IPS DF 4.7 (cell line): Measurements from ENCODE around the gene SERPINH1.
"Not testable (repeated sequence)": the region's sequence is repeated elsewhere in the genome, so short reads cannot be mapped to it uniquely, and the experiment has no call there.

ENCODE experiments used
- DNase-seq: peaks from one replicate; pipeline ENCODE4 v3.0.0-alpha.2; 2013; ENCODE audit warnings: low spot score; ENCODE audit errors: extremely low read depth

The SERPINH1 gene

DNA sequence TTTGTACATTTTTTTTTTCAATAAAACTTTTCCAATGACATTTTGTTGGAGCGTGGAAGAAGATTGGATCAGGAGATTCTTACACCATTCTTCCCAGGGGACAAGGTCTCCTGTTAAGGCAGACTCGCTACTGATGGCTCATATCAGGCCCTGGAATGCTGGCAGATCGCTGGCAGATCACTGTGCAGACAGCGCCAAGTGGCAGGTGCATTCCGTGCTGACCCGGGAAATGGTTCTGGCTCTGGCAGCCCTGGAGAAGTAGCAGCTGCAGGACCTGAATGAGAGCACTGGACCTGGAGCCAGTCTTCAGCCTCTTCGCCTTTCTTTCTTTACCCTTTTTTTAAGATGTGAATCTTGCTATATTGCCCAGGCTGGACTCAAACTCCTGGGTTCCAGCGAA lies 10.7 kb downstream of the SERPINH1 start:
- no peak for DNase-seq

DNA sequence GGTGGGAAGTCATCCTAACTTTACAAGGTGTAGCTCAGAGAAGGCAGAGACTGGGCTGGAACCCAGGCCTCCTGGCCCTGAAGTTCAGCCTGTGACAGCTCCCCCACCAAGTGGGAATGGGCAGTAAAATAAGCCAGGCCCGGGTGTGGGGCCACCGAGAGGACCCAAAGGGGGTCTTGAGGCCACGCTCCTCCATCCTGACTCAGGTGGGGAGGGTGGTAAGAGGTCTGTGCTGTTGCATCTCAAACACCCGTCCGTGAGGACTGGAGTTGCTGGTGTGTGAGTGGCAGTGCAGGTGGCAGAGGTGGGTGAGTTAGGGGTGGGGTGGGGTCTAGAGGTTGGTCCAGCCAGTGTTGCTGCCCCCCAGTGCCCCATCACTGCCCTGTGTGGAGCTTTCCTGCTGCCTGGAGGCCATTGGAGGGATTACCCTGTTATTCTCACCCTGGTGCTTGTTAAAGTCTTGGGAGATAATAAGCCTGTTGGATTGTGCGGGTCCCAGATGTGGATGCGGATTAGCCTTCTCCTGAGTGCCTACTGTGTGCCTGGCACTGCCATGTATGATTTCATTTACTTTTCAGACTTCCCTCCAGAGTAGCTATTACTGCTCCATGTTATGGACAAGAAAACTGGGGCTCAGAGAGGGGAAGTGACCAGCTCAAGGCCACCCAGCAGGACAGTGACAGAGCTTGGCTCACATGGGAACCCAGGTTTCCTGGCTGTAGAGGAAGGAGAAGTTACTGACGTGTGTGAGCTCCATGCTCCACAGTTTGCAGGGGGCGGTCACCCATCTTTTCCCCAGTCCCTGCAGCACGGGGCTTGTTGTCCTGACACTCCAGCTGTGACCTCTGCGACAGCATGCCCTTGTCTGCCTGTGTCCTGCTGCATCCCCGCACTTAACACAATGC lies 12.9 kb downstream of the SERPINH1 start:
- DNase-seq, result no peak

DNA sequence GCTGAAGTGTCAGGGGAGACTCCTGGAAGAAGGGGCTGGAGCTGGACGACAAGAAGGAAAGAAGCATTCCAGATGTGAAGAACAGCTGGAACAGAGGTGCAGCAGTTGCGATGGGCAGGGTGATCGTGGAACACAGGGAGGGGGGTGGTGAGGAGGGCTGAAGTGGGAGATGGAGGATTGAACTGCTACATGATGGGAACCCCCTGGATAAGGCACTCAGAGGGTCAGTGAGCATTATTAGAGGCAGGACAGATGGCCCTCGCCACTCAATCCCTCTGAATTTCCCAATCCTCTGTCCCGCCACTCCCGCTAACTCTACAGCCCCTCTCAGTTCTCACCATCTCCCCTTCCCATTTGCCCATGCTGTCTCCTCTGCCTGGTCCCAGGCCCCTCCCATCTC lies 14.0 kb downstream of the SERPINH1 start:
- DNase-seq, result no peak

DNA sequence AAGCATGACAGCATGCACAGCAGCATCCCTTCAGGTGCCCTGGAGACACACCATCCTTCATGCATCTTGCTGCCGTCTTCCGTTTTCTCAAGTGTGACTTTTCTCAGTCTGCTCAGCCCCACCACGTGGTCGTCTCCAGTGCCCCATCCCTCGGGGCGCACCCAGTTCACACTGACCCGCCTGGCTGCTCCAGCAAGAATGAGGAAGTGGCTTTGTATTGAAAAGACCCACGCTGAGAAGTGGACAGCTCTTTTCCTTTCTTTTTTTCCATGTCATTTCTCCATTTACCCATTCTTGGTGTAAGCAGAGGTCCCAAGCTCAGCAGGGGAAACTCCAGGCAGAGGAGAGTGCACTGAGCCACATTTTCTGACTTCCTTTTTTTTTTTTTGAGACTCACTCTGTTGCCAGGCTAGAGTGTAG lies 14.5 kb downstream of the SERPINH1 start:
- no peak for DNase-seq

DNA sequence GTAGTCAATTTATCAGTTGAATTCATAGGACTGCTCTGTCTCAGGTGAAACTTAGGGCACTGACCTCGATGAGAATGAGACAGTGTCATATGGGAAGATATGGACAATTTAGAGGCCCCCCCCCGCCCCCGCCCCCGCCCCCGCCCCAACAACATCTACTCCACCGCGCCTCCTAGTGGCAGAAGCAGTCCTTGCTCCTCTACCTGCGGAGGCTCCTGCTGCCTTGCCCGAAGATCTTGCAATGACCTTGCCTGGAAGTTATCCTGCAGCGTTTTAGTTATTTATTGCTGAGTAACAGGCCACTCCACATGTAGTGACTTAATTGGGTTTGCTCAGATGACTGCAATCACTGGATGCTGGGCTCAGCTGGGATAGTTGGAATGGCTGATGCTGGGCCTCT lies 15.2 kb downstream of the SERPINH1 start:
- no peak for DNase-seq

DNA sequence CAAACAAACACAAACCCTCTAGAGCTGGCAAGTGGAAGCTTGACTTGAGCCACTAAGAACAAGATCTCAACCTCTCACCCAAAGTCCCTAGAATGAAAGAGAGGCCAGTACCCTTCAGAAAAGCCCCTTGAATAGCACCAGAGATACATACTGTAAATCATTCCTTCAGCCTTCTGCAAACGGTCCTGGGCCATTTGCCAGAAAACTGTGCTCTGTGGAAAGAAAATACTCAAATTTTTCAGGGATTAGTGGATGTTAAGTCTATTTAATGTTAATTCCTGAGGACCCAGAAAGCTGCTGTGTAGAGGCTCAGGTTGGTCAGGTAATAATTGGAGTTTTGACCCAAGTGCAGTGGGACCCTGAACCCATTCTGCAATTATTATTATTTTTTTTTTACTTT lies 16.9 kb downstream of the SERPINH1 start:
- no peak for DNase-seq

DNA sequence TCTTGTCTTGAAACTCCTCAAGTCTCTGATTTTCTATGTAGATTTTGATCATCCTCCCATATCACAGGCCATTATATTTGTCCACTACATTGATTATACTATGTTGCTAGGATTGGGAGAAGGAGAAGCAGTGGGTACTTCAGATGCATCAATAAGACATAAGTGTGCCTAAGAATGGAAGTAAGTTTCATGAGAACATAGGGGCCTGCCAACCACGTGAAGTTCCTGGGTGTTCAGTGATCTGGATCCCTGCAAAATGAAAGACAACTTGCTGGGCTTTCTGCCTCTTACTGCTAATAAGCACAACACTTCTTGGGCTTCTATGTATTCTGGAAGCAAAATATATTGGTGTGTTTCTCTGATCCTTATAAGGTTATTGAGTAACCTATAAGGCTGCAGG lies 17.8 kb downstream of the SERPINH1 start:
- DNase-seq, result no peak

DNA sequence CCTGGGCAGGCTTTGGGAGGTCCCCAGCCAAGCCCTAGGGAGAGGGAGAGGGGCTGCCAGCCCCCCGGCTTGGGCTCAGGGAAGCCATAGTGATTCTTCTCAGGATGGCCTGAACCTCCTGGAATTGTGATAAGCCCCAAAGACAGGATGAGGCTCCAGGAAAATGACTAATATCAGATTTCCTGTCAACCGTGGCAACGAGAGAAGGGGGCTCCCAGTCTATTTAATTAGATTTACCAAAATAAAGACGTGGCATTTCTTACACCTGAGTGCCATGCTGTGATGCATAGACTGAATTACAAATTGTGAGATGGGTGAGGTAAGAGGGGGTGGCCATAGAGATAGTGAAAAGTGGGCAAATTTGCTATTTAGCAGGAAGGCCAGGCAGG lies 20.4 kb downstream of the SERPINH1 start:
- no peak for DNase-seq

DNA sequence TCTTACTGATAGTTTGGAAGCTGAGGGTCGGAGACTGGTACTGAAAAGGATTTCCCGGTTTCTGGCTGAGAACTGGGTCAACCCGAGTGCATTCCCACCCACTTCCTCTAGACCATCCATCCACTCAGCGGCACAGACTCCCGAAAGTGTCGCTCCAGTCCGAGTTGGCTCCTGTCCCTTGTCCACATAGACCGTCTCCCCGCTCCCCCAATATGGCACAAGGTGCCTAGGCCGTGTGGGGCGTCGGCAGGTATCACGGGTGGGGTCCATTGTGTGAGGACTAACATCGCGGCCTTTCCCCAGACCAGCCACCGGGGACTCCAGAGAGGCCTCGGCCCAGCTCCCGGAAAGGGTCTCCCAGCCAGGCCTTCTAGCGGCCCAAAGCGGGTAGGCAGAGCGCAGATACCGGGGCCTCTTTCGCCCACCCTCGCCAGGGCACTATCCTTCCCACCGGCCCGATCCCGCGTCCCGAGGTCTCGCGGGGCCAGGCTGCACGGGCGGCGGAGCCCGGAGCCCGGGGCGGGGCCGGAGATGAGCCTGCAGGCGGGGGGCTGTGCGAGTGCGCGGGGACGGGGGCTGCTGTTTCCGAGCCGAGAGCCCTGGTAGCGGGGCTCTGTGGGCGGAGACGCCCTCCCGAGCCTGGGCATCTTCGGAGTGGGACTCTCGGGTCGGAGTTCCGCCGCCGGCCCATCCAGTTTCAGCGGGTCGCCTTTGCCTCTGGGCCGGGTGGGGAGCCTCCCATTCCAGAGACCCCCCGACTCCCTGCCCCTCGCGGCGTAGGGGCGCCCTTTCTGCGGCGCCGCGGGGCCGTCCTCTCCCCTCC lies 21.1 kb downstream of the SERPINH1 start:
- DNase-seq, result no peak

DNA sequence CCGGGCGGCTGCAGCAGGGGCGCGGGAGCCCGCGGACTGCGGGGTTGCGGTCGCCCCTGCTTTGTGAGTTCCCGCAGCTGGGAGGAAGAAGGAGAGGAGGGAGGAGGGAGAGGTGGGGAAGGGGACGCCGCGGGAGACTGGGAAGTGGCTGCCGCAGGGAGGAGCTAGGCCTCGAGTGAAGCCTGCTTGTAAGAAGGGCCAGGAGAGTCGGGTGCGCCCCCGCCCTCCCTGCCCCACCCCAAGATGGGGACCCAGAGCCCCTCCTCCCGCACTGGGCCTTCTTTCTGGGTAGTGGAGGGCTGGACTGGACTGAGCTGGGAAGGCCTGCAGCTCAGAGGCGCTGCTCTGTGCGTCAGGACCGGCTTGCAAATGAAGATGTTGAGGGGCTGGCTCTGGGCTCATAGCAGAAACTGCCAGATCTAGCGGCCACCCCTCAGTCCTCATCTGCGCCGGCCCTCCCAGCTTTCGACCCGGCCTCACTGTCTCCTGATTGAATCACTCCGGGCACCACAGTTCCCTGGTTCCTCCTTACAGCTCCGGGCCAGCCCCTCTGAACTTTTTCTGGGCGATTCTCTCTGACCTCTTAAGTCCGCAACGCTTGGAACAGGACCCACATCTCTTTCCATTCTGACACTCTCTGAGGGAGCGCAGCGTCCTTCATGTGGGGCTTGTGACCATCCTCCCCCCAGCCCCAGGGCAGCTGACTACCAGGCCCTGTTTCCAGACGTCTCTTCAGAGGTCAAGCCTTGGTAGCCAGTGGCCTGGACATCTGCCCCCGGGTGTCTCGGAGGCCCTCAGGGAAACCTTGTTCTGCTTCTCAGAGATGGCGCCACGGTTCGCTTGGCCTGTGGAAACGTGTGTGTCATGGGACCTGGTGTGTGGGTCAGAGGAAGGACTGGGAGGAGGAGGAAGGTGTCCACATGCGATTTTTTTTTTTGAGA lies 21.9 kb downstream of the SERPINH1 start:
- no peak for DNase-seq

DNA sequence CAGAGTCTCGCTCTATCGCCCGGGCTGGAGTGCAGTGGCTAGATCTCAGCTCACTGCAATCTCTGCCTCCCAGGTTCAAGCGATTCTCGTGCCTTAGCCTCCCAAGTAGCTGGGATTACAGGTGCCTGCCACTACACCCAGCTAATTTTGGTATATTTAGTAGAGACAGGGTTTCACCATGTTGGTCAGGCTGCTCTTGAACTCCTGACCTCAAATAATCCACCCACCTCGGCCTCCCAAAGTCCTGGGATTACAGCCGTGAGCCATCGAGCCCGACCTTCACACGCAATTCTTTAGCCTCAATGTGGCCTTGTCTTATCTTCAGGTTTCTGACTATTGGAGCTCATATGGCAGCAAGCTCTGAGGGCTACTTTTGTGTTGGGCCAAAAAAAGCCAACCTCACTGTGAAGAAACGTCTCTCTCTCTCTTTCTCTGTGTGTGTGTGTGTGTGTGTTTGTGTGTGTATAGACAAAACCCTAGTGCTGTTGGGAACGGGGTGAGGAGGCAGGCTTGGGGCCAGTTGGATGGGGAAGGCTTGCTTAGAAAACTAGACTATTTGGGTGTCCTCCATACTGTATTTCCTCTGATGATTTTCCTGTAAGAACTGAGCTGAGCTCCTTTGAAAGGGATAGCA lies 22.7 kb downstream of the SERPINH1 start:
- not testable (repeated sequence) for DNase-seq

DNA sequence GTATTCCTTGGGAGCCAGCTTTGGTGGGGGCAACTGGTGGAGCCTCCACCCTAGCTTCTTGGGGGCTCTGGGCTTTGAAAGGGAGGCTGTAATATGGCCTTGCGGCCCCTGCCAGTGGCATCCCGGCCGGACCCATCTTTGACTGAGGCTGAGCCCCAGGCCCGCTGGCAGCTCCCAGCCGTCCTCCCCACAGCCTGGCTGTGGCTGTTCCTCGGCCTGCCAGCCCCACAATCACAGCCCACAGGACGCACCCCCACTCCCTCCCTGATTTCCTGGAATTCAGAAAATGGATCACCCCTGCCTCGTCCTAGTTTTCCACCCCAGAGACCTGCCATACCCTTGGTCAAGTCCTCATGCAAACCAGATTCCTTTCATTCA lies 23.2 kb downstream of the SERPINH1 start:
- no peak for DNase-seq

DNA sequence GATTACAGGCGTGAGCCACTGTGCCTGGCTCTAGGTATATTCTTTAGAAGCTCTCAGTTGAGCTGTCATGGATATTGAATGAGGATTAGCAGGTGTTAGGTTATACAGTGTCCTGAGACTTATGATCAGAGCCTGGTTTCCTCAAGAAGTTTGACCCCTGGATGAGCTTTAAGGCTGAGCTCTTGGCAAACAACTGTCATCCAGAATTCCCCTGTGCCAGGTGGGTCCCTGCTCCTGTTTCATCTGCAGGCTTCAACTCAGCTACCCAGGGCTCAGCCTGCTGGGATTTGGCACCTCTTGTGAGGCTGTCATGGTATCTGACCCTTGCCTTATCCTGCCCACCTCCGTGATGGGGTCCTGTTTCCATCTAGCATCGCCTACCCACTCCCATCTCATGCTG lies 24.3 kb downstream of the SERPINH1 start:
- DNase-seq, result no peak

DNA sequence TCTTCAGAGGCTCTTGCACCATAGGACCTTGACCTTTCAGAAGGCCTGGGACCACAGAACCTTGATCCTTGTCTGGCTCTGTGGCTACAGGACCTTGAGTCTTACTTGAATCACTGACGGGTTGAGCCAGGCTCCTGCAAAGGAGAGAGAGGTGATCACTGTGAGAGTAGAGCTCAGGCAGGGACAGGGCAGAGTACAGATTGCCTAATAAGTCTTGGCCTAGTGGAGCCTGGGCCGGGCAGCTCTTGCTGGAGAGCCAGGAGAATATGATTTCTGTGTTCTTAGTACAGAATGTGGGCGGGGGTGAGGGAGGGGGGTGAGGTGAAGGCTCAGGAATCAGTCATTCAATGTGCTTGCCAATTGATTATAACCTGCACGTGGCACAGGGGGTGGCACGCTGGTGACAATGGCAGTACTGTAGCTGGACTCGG lies 26.0 kb downstream of the SERPINH1 start:
- DNase-seq, result no peak

DNA sequence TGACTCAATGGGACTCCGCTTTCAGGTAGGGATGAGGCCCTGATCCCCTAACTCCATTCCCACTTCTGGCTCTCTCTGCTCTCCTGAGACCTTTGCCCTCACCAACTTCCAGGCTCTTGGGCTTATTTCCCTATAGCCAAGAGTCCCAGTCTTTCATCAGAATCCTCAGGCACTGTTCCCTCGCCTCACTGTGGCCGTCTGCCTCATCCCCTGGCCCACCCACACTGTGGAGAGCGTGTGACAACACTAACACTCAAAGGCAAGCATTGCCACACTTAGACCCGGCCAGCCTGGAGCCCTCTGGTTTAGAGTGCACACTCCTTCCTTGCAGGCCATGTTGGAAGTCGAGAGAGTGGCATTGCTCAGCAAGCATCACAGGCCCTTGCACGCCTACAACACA lies 27.0 kb downstream of the SERPINH1 start:
- DNase-seq, result no peak

DNA sequence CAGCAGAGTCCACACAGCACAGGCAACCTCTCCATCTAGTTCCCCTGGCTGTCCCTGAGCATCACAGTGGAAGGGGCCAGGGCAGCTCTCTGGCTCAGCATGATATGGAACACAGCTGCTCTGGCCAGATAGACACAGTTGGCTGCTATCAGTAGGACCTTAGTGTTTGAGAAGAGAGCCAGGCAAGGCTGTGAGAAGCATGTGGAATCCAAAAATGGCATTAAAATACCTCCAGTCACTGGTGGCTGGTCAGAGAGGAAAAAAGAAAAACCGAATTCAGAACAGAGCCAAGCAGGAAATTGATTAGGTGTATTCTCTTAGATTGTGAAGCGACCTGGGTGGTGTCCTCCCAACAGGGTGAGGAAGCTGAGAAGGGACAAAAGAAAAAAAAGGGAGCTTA lies 27.9 kb downstream of the SERPINH1 start:
- DNase-seq, result no peak

DNA sequence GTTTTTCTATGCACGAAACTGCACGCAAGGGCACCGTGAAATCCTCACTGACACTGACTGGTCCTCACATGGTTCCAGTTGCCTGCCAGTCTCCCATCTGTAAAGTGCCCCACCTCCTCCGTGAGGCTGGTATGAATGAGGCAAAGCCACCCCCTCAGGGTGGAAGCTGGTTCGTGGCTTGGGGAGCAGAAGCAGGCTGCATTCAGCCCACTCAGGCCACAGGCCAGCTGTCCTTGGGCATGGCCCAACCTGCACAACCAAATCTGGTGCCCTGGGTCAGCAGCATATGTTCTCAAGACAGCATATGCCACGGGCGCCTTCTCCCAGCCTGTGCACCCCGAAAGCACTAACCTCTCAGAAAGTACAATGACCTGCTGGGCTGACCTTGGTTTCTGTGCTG lies 29.3 kb downstream of the SERPINH1 start:
- DNase-seq, result no peak

DNA sequence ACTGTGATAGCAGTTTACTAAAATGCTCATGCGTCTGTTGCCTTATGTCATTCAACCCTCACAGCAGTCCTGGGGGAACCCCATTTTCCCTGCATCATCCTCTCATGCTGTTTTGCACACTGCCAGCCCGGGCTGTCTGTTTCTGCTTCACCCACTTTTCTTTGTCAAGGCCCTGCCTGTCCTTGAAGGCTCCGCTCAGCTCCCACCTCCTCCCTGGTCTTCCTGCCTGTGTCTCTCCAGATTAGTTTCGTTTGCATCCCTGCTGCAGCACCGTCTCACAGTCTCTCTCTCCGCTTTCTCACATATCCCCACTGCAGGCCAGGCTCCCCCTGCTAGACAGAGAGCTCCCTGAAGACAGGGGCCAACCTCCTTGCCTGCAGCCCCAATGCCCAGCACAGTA lies 29.9 kb downstream of the SERPINH1 start:
- DNase-seq, result no peak

DNA sequence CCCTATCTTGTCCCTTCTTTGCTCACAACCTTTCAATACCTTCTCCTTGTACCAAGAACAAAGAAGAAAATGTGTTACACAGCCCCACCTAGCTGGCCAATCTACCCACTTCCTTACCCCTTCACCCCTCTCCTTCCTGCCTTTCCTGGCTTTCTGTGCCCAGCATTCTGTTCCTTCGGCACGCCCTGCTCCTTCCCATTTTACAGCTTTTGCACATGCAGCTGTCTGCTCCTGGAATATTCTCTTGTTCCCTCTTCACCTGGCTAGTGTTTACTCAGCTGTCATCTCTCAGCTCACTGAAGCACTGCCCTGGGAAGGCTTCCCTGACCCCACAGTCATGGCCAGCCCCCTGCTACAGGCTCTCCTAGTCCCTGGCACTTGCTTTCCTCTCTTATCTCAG lies 30.7 kb downstream of the SERPINH1 start:
- DNase-seq, result no peak

DNA sequence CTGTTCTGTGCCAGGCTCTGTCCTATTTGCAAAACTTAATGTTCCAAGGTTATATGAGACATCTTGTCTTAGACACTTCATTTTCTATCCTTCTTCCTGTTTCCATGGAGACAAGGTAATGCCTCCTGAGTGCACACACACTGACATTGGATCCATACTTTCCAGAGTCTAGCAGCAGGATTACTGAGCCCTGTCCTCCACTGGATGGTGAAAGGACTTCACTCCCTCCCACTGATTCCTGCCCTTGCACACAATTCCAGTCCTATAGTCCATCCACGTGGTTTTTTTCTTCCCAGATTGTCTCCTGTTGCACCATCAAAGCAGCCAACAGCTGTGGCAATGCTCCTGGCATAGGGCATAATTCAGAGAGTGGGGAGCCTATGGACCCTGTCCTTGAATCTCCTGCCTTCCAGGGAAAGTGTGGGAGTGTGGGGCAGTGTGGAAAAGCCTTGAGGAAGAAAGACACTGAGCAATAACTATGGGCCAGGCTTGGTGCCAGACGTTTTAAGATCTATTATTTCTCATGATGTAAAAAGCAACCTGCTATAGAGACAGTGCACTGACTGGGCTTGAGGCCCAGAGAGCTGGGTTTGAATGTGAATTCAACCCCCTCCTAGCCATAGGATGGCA lies 31.3 kb downstream of the SERPINH1 start:
- DNase-seq, result no peak

DNA sequence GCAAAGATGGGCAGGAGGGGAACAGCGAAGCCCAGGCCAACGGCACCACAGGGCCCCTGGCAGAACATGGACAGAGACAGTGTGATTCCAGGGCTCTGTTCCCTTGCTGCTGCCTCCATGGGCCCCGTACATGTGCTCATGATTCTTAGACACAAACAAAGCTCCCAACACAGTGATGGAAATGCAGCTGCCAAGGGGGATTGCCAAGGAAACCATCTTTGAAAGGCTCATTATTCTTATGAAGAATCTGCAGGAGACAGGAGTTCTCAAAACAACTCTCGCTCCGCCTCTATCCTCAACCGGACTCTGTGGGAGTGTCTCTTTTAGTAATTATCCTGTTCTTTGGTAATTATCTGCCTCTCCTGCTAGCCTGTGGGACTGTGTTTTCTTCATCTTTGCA lies 32.2 kb downstream of the SERPINH1 start:
- DNase-seq, result no peak
